Adipocyte (in vitro differentiated cells): Measurements from ENCODE around the gene TMEM132A.
A peak's percentile ranks its signal among the peaks of the same experiment; 100 is the strongest.

Experiments
- DNase-seq: peaks from one replicate; pipeline ENCODE4 v3.0.0-alpha.2; 2015; ENCODE audit warnings: low read depth
- H3K27me3 ChIP-seq: replicated peaks from 2 replicates; pipeline ENCODE4 v1.7.0; 2013; ENCODE audit warnings: mild to moderate bottlenecking, low read length, moderate library complexity; ENCODE audit not compliant: control insufficient read depth, insufficient read depth
- H3K36me3 ChIP-seq: 2 replicates; pipeline ENCODE4 v1.7.0; 2013; ENCODE audit warnings: low read length, mild to moderate bottlenecking, moderate library complexity; ENCODE audit not compliant: control insufficient read depth, insufficient read depth, severe bottlenecking
- H3K4me1 ChIP-seq: 2 replicates; pipeline ENCODE4 v1.7.0; 2013; ENCODE audit warnings: mild to moderate bottlenecking, low read length, moderate library complexity; ENCODE audit not compliant: control insufficient read depth, insufficient read depth
- H3K4me3 ChIP-seq: 2 replicates; pipeline ENCODE4 v1.7.0; 2013; ENCODE audit warnings: mild to moderate bottlenecking, low read length, moderate library complexity
- H3K9ac ChIP-seq: 2 replicates; pipeline ENCODE4 v1.7.0; 2013; ENCODE audit warnings: mild to moderate bottlenecking, low read length, moderate library complexity
- H3K9me3 ChIP-seq: 2 replicates; pipeline ENCODE4 v1.7.0; 2013; ENCODE audit warnings: mild to moderate bottlenecking, low read length, moderate library complexity; ENCODE audit not compliant: control insufficient read depth

Gene TMEM132A

GRCh38 chr11:60890696-60891095, 33.6 kb upstream of the TMEM132A start:
- H3K36me3 ChIP-seq = peaks cover 37% of the 10 kb centered on the region
- DNase-seq = no peak
- no peak overlapping the region for H3K4me3 ChIP-seq
- H3K4me1 ChIP-seq = no peaks in the 10 kb centered on the region
- H3K9me3 ChIP-seq = no peaks in the 10 kb centered on the region
- H3K27me3 ChIP-seq = no peaks in the 10 kb centered on the region
- H3K9ac ChIP-seq = no peak overlapping the region

DNA sequence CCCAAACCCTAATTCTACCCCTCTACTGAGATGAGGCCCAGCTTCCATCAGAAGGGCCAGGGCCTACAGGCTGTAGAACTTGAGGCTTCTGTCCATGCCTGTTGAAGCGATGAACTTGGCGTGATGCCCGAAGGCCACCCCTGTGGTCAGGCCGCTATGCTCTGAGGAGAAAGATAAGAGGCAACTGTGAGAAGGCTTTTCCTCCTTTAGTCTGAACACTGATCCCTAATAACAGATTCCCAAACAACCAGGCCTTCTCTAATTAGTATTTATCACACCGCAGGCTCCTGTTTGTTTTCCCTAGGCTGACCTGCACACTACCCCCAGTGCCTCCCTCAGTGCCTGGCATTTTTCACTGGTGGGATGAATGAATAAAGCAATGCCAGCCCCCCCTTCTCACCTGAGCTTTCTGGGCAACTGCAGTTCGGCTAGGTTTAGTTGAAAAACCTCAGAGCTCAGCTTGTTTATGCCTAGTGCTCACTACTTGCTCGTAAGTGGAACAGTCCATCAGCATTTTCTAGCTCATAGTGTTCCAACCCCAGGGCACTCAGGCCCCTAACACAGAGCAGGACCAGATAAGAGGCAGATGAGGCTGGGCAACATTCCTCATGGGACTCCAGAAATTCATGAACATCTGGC, 33.0 kb upstream of the TMEM132A start:
- Histone ChIP-seq H3K9ac (no peak overlapping the region), H3K36me3 (peaks cover 43% of the 10 kb centered on the region)
- no peak for DNase-seq

GRCh38 chr11:60895687-60896086, 28.6 kb upstream of the TMEM132A start:
- H3K27me3 ChIP-seq = no peaks in the 10 kb centered on the region
- H3K36me3 ChIP-seq = peaks cover 73% of the 10 kb centered on the region
- H3K4me1 ChIP-seq = no peaks in the 10 kb centered on the region
- H3K4me3 ChIP-seq = no peak overlapping the region
- no peaks in the 10 kb centered on the region for H3K9me3 ChIP-seq
- DNase-seq = no peak
- no peak overlapping the region for H3K9ac ChIP-seq

More for the DNA sequence above, 33.0 kb upstream of the TMEM132A start:
- no peak overlapping the region for H3K4me3 ChIP-seq
- H3K4me1 ChIP-seq = no peaks in the 10 kb centered on the region
- H3K9me3 ChIP-seq = no peaks in the 10 kb centered on the region
- no peaks in the 10 kb centered on the region for H3K27me3 ChIP-seq

DNA sequence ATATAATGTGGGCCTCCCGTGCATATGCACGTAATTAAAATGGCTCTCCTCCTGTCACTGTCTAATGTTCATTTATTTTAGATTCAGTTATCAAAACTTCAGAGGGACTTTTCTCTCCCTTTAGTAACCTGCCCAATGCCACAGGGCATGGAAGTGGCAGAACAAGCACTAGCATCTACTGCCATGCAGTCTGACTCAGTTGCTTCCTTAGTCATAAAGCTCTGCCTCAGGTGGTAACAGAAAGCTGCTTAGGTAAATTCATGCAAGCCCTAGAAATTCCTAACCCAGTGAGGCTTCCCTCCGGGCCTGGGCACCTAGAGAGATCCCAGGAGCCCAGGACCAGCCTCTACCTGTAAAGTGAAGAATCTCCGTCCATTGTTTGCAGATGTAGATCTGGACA, 26.8 kb upstream of the TMEM132A start:
- DNase-seq = no peak
- H3K4me3 ChIP-seq = no peak overlapping the region
- H3K27me3 ChIP-seq = no peaks in the 10 kb centered on the region
- no peaks in the 10 kb centered on the region for H3K9me3 ChIP-seq
- no peak overlapping the region for H3K9ac ChIP-seq
- no peaks in the 10 kb centered on the region for H3K4me1 ChIP-seq
- H3K36me3 ChIP-seq = peaks cover 89% of the 10 kb centered on the region

DNA sequence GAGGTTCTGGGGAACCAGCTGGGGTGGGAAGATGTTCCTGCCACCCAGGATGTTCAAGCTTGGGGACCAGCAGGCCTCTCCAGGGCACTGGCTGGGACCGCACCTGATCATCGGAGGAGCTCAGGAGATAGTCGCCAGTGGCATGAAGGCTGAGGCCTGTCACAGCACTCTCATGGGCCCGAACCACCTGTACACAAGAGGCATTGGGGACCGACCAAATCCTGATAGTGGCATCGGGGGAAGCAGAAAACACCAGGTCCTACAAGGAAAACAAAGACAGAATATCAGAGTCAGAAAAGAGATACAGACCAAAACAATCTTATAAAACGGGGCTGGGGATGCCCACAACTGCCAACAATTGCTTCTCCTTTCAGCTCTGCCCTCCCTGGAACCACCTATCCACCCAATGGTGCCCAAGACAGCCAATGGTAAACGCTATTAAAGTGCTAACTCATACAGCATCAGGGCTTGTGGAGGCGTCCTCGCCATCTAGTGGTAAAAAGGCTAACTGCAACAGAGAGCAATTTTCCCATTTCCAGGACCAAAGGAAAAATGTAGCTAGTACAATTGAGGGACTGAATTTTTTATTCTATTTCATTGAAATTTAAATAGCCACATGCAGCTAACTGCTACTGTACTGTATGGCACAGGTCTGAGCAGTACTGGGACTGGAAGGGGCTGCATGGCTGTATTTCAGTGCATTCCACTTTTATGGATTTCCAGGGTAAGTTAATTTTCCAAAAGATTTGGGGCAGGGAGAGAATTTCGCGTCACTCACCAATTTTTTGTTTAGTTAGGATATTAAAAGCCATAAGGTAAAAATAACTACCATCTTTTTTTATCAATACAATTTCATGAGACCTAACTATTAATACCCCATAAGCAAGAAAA, 25.0 kb upstream of the TMEM132A start:
- Histone ChIP-seq H3K9ac (peak overlapping the region; percentile 3), H3K4me1 (peaks cover under 1% of the 10 kb centered on the region), H3K27me3 (no peaks in the 10 kb centered on the region), H3K9me3 (no peaks in the 10 kb centered on the region), H3K36me3 (peaks cover 87% of the 10 kb centered on the region), H3K4me3 (no peak overlapping the region)
- peak; percentile 84 for DNase-seq

DNA sequence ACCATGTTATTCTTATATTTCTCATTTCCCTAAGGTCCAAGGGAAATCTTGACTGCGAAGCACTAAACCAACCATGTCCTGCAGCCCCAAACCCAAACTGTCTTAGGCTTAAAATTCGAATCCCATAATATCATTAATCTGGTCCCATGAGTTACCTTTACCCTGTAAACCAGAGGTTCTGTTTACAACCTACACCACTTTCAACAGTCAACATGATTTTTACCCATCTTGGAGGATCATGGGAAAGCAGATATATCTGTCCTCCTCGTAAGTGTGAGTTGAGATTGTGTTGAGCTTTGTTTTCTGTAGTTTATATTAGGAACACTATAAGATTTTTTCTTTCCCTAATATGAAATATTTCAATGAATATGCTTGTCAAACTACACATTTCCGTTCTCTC, 24.3 kb upstream of the TMEM132A start:
- DNase-seq = no peak
- Histone ChIP-seq H3K27me3 (no peaks in the 10 kb centered on the region), H3K4me3 (no peak overlapping the region), H3K36me3 (peaks cover 80% of the 10 kb centered on the region), H3K9ac (no peak overlapping the region), H3K4me1 (peaks cover 7% of the 10 kb centered on the region), H3K9me3 (no peaks in the 10 kb centered on the region)

DNA sequence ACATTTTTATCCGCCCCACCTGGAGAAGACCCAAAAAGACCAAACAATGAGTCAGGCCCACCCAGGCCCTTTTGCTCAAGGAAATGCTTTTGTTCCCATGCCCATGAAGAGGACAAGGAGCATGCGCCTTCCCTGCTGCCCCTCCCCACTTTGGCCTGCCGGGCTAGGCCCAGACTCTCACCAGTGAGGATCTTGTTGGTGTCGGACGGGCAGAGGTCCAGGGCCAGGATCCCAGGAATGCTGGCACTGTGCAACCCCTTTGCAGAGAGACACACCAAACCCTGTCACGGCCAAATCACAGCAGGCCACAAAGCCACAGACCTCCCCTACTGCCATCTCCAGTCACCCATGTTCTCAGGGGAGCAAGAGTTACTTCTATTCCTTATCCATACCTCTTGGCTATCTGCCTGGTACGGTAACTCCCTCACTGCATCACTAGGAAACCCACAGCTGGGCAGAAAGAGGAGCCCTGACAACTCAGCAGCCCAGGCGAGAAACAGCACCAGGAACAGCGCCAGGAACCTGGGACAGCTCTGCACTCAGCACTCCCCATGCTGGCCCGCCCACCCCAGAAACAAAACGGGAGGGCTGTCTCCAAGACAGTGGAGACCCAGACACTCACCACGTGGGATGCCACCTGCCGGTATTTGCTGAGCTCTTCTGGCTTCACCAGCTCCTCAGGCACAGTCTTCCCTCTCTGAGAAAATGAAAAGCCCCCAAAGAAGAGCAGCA, 23.4 kb upstream of the TMEM132A start:
- Histone ChIP-seq H3K4me3 (no peak overlapping the region), H3K9me3 (no peaks in the 10 kb centered on the region), H3K36me3 (peaks cover 71% of the 10 kb centered on the region), H3K4me1 (peaks cover 14% of the 10 kb centered on the region), H3K9ac (no peak overlapping the region), H3K27me3 (no peaks in the 10 kb centered on the region)
- DNase-seq = no peak

- peaks cover 53% of the 10 kb centered on the region for H3K36me3 ChIP-seq
- no peak overlapping the region for H3K9ac ChIP-seq
Measured at GRCh38 chr11:60902625-60903024, 21.6 kb upstream of the TMEM132A start.

GRCh38 chr11:60905047-60905446, 19.2 kb upstream of the TMEM132A start:
- DNase-seq = peak; percentile 21

More at GRCh38 chr11:60902625-60903024, 21.6 kb upstream of the TMEM132A start:
- Histone ChIP-seq H3K27me3 (no peaks in the 10 kb centered on the region), H3K4me3 (no peak overlapping the region), H3K9me3 (no peaks in the 10 kb centered on the region), H3K4me1 (peaks cover 14% of the 10 kb centered on the region)
- no peak for DNase-seq

DNA sequence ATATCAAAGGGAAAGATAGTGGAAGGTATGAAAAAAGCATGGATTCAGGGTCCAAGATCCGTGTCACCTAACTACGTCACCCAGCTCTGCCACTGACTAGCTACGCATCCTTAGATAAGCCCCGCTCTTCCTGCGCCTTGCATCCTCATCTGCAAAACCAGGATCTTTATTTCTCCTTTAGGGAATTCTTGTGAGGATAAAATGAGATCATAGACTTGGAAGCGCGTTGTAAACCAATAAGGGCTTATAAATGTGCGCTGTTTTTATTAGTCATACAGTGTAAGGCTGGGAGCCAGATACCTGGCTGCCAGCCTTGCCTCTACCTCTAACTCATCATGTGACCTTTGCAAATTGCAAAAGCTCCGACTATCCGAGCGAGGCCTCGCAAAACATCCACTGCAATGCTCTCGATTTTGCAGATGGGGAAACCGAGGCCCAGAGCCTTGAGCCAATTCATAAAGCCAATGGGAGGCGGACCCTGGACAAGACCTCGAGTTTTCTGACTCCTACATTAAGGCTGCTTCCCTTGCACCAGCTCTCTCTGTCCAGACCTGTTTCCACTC, 18.6 kb upstream of the TMEM132A start:
- DNase-seq = peak; percentile 33
- Histone ChIP-seq H3K27me3 (peaks cover 4% of the 10 kb centered on the region), H3K36me3 (peaks cover 29% of the 10 kb centered on the region), H3K4me1 (peaks cover 14% of the 10 kb centered on the region), H3K9me3 (no peaks in the 10 kb centered on the region), H3K9ac (peak overlapping the region; percentile 94), H3K4me3 (peak overlapping the region; percentile 96)

More at GRCh38 chr11:60905047-60905446, 19.2 kb upstream of the TMEM132A start:
- Histone ChIP-seq H3K4me3 (peak overlapping the region; percentile 96), H3K36me3 (peaks cover 35% of the 10 kb centered on the region), H3K9ac (peak overlapping the region; percentile 94), H3K4me1 (peaks cover 14% of the 10 kb centered on the region), H3K27me3 (peaks cover 4% of the 10 kb centered on the region), H3K9me3 (no peaks in the 10 kb centered on the region)
